SKM-1 treated with dmso at 0.1 percent for 144 hours (cell line): ENCODE data around the gene SLX4IP.

Source experiments
- DNase-seq: peaks from one replicate; lab custom pipeline; 2025; ENCODE audit not compliant: unreplicated experiment; lab: John Stamatoyannopoulos, UW

SLX4IP gene

DNA sequence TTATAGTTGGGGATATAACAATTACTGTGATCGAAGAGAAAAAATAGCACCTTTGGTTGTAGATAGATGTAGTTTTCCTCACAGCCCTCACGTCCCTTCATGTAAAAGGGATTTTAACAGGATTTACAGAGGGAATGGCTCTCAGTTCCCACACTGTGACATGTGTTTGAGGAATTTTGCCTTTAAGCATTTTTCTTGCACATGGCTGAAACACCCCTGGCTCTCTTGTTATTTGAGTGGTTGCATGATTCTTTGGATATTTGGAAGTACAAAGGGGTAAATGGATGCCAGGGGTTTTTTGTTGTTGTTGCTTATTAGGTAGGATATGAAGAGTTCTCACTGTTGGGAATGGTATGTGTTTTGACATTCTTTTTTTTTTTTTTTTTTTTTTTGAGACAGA lies 190.5 kb downstream of the SLX4IP start:
- no peak for DNase-seq

DNA sequence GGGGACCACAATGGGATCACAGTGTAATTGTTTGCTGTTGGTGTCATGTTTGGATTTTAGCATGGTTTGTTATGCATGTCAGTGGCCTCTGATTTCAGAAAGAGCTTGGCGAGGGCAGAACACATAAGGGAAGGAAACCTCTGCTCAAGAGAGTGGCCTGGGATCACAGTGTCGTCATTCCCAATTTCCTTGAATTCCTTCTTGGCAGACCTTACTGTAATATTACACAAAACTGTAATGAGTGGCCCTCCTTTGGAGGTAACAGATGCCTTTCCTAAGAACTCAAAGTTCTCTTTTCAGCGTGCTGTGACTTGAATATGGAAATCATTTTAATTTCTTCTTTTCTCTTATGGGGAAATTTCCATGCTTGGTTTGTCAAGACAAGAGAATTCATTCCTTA lies 191.8 kb downstream of the SLX4IP start:
- no peak for DNase-seq

GRCh38 chr20:10629946-10630650 lies 195.0 kb downstream of the SLX4IP start:
- DNase-seq = no peak

GRCh38 chr20:10631126-10631525 lies 196.0 kb downstream of the SLX4IP start:
- DNase-seq = no peak

GRCh38 chr20:10632721-10633509 lies 197.8 kb downstream of the SLX4IP start:
- DNase-seq = no peak

- no peak for DNase-seq
Measured at GRCh38 chr20:10633718-10634117, 198.6 kb downstream of the SLX4IP start.

GRCh38 chr20:10634211-10634610 lies 199.1 kb downstream of the SLX4IP start:
- no peak for DNase-seq

DNA sequence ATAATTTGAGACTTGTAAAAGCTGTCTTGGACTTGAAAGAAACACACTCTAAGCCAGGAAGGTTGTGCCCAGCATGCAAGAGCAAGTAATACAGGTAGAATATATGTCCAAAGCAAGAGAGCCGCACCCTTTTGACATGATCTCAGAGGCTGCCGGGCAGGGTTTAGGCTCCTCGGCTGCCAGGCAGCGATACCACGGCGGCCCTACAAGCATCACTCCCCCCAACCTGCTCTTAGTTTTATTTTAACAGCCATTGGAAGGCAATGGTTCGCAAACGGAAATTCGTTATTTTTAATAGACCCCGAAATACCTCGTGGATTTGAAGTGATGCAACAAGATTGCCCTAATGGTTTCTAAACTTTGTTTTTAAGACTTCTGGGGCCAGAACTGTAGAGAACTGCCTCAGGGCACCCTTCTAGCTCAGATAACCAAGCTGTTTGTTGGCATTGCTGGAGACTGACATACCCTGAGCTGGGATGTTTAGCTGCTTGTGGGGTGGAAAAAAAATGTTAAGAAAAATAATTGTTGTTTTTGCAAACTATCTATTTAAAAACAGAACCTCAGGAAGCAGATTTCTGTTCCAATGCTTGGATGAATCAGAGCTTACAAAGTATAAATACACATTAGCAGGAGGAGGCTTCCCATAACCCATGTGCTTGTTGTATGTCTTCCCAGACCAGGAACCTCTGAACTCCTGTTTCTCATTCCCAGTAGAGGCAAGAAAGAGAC lies 199.7 kb downstream of the SLX4IP start:
- DNase-seq = no peak

DNA sequence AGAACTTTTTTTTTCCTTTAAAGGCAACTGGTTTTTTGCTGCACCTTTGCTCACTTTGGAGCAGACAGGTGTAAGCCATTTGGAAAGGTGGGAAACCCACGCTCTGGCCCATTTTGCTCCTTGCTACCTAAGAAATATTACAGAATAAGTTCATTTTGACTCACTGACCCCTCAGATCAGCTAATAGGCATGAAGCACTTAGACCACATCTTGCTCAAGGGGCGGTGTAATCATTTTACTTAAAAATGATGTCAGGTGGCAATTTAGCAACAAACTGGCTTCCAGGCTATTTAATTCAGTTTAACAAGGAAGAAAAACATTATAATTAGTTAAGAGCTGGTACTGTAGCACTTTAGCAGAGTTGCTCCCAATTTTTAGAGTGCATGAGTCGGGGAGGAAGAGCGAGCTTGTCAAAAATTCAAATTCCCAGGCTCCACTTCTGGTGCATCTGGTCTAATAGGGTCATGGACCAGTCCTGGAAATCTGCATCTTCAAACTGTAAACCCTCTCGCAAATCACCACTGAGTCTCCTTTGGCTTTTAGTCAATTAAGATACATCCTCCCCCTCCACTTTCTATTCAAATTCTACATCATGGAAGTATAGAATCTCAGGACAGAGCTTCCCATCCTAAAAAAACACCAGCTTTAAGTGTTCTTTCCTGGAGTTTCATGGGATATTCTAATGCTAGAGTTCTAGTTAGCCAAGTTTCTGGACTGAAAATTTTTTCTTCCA lies 200.5 kb downstream of the SLX4IP start:
- DNase-seq = no peak

DNA sequence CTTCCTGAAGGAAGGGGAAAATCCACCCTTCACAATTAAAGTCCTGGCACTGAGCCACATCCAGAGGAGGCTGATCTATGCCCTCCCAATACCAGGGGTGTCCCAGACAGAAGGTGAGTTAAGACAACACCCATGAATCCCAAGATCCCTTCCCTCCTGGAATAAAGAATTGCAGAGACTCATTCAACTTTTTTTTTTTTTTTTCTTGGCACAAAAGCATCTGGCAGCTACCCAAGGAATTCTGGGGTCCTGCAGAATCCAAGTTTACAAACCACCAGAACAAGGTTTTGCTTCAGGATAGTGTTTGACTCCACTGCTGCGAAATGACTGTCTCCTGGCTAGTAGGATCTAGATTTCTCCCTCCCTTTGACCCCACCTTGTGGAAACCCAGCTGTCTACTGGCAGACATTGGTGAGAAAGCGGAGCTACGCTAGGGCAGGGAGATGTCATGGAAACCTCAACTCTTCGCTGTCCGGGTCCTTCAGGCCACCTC lies 201.3 kb downstream of the SLX4IP start:
- no peak for DNase-seq

GRCh38 chr20:10637031-10637559 lies 202.0 kb downstream of the SLX4IP start:
- DNase-seq = no peak

DNA sequence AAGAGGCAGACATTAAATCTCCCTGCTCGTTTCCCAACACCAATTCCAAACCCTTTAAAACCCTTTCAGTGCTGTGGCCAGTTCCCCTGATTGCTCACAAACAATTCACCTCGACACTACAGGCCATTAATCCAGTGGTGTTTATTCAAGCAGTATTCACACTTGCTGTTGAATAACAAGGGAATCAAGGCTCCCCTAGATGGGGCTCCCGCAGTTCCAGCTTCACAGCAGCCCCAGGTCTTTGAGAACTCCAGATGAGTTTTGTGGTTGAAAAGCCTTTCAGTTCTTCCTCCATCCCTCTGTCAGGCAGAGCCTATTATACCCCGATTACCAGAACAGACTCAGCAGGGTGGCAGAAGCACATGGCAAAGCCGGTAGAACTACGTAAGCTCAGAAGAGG lies 202.5 kb downstream of the SLX4IP start:
- DNase-seq = no peak

DNA sequence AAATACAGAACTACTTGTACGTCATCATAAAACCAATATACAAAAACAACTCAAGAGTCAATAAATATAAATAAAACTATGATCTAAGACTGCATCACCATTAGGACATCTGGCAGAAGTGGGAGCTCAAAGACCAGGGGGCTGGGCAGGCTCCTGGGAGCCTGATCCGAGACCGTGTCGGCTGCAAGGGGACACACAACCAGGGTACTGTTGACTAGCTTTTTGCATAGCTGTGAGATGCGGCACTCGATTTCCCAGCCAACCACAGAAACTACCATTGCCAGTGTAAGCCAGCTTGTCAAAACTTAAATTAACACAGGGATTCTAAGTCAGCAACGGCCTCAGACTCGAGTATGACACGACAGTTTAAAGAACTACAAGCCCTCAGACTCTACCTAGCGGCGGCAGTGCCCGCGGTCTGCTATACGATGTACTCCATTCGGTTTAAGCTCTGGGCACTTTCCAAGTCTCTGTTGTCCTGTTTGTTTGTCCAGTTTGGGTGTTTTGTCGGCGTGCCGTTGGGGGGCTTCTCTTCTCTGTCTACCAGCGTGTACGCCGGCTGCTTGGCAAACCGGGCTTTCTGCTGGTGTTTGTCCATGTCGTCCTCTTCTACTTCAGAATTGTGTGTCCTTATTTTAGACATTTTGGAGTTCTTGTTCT lies 204.1 kb downstream of the SLX4IP start:
- DNase-seq = no peak

DNA sequence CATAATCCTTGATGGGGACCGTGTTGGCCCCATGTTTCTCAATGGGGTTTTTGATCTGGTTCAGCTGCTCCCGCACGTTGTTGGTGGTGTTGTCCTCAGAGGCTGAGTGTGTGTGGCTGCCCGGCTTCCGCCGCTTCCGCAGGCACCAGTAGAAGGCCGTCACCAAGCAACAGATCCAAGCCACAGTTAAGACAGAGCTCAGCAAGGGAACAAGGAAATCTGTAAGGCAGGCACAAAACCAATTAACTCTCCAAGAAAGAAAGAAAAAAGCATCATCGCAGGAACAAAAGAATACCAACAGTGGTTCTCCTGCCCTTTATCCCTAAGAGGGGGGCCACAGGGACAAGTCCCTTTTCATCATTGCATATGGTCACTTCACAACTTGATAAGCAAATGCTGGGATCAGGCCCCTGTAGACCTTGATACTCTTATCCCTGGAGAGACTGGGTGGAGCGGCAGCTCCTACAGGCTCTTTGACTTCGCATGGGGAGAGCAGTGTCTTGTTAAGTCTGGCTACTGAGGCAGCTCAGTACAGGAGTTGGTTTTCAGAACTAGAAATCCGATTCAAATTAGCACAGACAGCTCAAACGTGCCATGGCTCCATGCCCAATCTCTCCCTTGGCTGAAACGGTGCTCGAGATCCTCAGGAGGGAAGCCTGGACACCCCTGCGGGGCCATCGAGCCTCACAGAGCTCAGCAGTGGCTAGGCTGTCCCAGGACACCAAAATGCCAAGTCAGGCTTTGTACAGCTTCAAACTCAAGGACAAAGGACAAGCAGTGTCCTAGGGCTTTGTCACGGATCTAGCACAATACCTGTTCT lies 204.8 kb downstream of the SLX4IP start:
- DNase-seq = no peak

DNA sequence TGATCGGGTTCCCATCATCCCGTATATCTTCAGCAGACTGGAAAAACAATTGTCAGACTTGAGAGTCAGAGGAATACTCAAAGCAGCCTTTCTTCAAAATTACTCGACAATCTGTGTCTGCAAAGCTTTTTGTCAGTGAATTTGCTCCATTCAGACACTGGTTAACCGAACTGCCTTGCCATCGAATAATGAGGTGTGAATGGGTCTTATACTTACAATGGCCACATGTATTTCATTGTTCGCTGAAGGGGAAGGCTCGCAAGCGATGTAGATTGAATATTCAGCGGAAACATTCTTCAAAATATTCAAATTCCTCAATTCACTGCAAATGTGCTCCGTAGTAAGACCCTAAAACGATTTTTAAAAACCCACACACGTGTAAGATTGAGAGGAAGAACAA lies 205.8 kb downstream of the SLX4IP start:
- no peak for DNase-seq

DNA sequence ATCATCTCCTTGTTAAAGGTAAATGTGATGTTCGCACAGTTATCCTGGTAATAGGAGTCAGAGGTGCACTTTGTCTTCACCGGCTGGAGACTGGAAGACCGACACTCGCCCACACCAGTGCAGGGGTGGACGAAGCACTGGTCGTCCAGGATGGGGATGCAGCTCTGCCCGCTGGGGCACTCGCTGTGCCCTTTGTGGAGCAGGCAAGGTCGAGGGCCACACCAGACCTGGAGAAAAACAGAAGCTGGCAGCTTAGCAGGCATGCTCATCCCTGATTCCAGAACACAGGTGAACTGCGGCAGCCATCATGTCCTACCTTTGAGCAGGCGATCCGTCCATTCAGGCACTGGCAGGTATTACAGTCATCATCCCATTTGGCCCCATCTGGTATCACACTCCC lies 206.4 kb downstream of the SLX4IP start:
- DNase-seq = no peak

DNA sequence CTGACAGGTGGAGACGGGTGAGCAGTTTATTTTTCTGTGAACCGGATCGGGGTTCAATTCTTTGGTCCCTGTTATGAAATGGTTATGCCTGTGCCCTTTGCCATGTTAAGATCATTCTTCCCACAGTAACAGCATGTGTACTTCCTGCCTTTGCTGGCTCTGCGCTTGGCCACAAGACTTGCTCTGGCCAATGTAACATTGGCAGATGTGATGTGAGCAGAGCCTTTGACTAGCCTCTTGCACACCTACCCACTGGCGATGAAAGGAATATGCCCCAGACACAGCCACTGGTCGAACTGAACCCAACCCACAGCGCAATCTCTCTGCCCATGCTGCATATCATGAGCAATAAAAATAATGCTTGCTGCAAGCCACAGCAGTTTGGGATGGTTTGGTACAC lies 206.8 kb downstream of the SLX4IP start:
- DNase-seq = no peak

DNA sequence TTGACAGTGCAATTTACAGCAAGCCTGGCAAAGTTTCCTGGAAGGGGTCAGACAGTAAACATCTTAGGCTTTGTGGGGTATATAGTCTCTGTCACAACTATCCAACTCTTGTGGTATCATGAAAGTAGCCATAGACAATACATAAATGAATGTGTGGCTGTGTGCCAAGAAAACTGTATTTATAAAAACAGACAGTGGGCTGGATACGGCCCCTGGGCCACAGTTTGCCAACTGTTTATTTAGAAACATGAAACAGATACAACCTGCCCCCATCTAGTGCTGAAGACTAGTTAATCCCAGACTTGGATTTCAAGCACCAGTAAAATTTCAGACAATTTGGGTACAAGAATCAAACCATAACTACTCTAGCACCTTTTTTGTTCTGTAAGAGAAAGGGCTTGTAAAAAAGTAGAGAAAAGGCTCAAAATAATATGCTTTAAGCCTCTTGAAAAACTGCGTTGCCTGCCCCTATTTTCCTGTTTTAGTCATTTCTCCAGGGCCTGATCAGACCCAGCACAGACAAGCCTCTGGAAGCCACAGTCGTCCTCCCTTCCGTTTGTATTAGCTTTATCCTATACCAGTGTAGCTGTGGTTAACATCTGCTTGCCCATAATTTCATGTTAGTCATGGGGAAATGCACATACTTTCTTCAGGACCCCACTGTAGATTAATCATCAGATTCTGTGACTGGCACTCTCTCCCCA lies 207.9 kb downstream of the SLX4IP start:
- DNase-seq = no peak

DNA sequence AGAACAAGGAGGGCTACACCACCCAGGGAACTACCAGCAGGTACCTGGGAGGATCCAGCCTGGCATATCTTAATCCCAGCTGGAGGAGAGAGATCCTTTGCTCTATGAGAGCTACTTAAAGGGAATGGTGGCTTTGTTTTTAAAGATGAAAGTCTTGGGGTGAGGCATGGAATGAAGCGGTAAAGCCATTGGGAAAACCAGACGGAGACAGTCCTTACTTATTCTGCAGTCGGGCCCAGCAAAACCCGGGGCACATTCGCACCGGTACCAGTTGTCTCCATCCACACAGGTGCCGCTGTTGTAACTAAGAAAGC lies 208.4 kb downstream of the SLX4IP start:
- no peak for DNase-seq
